Amniotic epithelial cell (primary cell): ENCODE data around the gene CCNY.
"Not testable (repeated sequence)": the region's sequence is repeated elsewhere in the genome, so short reads cannot be mapped to it uniquely, and the experiment has no call there.

Experiments used
- DNase-seq: peaks from one replicate; pipeline ENCODE4 v3.0.0-alpha.2; 2010; ENCODE audit warnings: low read depth

CCNY gene

GRCh38 chr10:35334297-35334696 lies 2.0 kb upstream of the CCNY start:
- DNase-seq: no peak

- no peak for DNase-seq
These were observed 901 bp upstream of the CCNY start for GRCh38 chr10:35335133-35336083.

GRCh38 chr10:35336921-35337823 lies 863 bp downstream of the CCNY start:
- DNase-seq: no peak

GRCh38 chr10:35339942-35340341 lies 3.6 kb downstream of the CCNY start:
- no peak for DNase-seq

- DNase-seq: no peak
These were observed 4.7 kb downstream of the CCNY start for GRCh38 chr10:35340975-35341374.

GRCh38 chr10:35341521-35341920 lies 5.2 kb downstream of the CCNY start:
- no peak for DNase-seq

GRCh38 chr10:35342183-35342753 lies 6.0 kb downstream of the CCNY start:
- DNase-seq: no peak

- DNase-seq: no peak
These were observed 7.4 kb downstream of the CCNY start for GRCh38 chr10:35343739-35344138.

- DNase-seq: no peak
These were observed 9.1 kb downstream of the CCNY start for GRCh38 chr10:35345383-35345742.

- DNase-seq: no peak
These were observed 9.9 kb downstream of the CCNY start for GRCh38 chr10:35346248-35346647.

- DNase-seq: no peak
These were observed 10.8 kb downstream of the CCNY start for GRCh38 chr10:35347121-35347562.

GRCh38 chr10:35347899-35348608 lies 11.7 kb downstream of the CCNY start:
- no peak for DNase-seq

GRCh38 chr10:35348609-35349388 lies 12.5 kb downstream of the CCNY start:
- no peak for DNase-seq

- no peak for DNase-seq
These were observed 13.1 kb downstream of the CCNY start for GRCh38 chr10:35349389-35349915.

- no peak for DNase-seq
These were observed 14.7 kb downstream of the CCNY start for GRCh38 chr10:35351021-35351420.

- no peak for DNase-seq
These were observed 15.8 kb downstream of the CCNY start for GRCh38 chr10:35352097-35352496.

GRCh38 chr10:35352512-35352911 lies 16.2 kb downstream of the CCNY start:
- no peak for DNase-seq

- no peak for DNase-seq
These were observed 17.1 kb downstream of the CCNY start for GRCh38 chr10:35353395-35353794.

GRCh38 chr10:35353805-35354204 lies 17.5 kb downstream of the CCNY start:
- DNase-seq: no peak

GRCh38 chr10:35354257-35354656 lies 17.9 kb downstream of the CCNY start:
- not testable (repeated sequence) for DNase-seq
